Tibial nerve (tissue), 4 donors: Measurements from ENCODE around the gene ALG6.

Experiments
- CTCF ChIP-seq, 5 experiments: fragments of 200-600 bp in 3 of 5; fragments of 450-650 bp in 2 of 5; sonication (generic) in 3 of 5; IDR thresholded peaks; one replicate each; pipeline ENCODE4 v1.5.1; 2016 to 2019; ENCODE audit warnings: antibody characterized with exemption in 5 of 5, mild to moderate bottlenecking in 3 of 5, moderate library complexity in 2 of 5
- EP300 ChIP-seq, 2 donors: sonication (generic); formaldehyde crosslinking; IDR thresholded peaks; one replicate each; pipeline ENCODE4 v1.6.1; 2017; ENCODE audit warnings: antibody characterized with exemption in 2 of 2, mild to moderate bottlenecking in 1 of 2
- POLR2A ChIP-seq, 2 donors: fragments of 450-650 bp; IDR thresholded peaks; one replicate each; pipeline ENCODE4 v1.6.1; 2017; ENCODE audit warnings: antibody characterized with exemption in 2 of 2, mild to moderate bottlenecking in 2 of 2, moderate library complexity in 2 of 2

- TF ChIP-seq CTCF (IDR thresholded peaks at IDR 0.05), result no peak
- TF ChIP-seq EP300 (IDR thresholded peaks at IDR 0.05), result no peak
- no peak for TF ChIP-seq POLR2A (IDR thresholded peaks at IDR 0.05)
These were observed 39.6 kb downstream of the ALG6 start for GRCh38 chr1:63407002-63407401.
